Parathyroid adenoma (tissue), 2 donors: ENCODE measurements around the gene ZNF385D.

Source experiments
- H2AFZ ChIP-seq: fragments of 300-600 bp; sonication (generic); one replicate; pipeline ENCODE4 v1.7.0; 2017; ENCODE audit warnings: antibody characterized with exemption, mild to moderate bottlenecking
- H3K27ac ChIP-seq: fragments of 300-600 bp; sonication (generic); one replicate; pipeline ENCODE4 v1.7.0; 2017
- H3K27me3 ChIP-seq: fragments of 300-600 bp; sonication (generic); one replicate; pipeline ENCODE4 v1.7.0; 2017; ENCODE audit warnings: low read length; ENCODE audit not compliant: control insufficient read depth, insufficient read depth
- H3K36me3 ChIP-seq: fragments of 300-600 bp; sonication (generic); one replicate; pipeline ENCODE4 v1.7.0; 2017; ENCODE audit warnings: low read length; ENCODE audit not compliant: control insufficient read depth, insufficient read depth
- H3K4me1 ChIP-seq: fragments of 300-600 bp; sonication (generic); one replicate; pipeline ENCODE4 v1.7.0; 2017; ENCODE audit warnings: control low read depth
- H3K4me2 ChIP-seq: fragments of 300-600 bp; sonication (generic); one replicate; pipeline ENCODE4 v1.7.0; 2017; ENCODE audit warnings: low read length
- H3K4me3 ChIP-seq: fragments of 300-600 bp; sonication (generic); one replicate; pipeline ENCODE4 v1.7.0; 2017; ENCODE audit warnings: low read depth, low read length
- H3K79me2 ChIP-seq: fragments of 300-600 bp; sonication (generic); one replicate; pipeline ENCODE4 v1.7.0; 2017; ENCODE audit warnings: control low read depth
- H3K9ac ChIP-seq: fragments of 300-600 bp; sonication (generic); one replicate; pipeline ENCODE4 v1.7.0; 2017; ENCODE audit warnings: mild to moderate bottlenecking
- H3K9me3 ChIP-seq: fragments of 300-600 bp; sonication (generic); one replicate; pipeline ENCODE4 v1.7.0; 2017; ENCODE audit warnings: low read length; ENCODE audit not compliant: control insufficient read depth
- TF ChIP-seq, protein P1 (sequence below): fragments of 300-600 bp; sonication (generic); IDR thresholded peaks from one replicate; pipeline ENCODE4 v1.7.0; 2017; ENCODE audit warnings: antibody characterized with exemption, mild to moderate bottlenecking
- donor health status: primary hyperparathyroidism.

ZNF385D gene

DNA sequence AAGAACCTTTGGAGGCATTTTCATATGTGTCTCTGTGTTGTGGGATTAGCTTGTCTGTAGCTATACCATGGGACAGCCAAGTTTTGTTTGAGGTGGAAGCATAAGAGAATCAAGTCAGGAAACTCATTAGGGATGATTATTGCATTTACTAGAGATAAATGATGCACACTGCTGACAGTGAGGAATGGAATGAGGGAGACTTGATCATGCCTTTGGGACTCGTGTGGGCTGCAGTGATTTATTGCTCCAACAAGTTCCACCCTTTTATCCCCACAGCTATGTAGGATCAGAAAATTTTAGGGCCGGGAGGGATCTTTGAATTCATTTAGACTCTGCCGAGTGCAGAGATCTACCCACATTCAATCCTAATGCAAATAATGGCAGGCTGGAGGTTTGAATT, 16.3 kb downstream of the ZNF385D start:
- Histone ChIP-seq H3K36me3 (no peaks in the 10 kb centered on the region), H3K27me3 (no peaks in the 10 kb centered on the region), H3K79me2 (no peaks in the 10 kb centered on the region), H3K27ac (no peak overlapping the region), H3K9ac (no peak overlapping the region), H2AFZ (no peak overlapping the region), H3K4me3 (no peak overlapping the region), H3K4me1 (no peaks in the 10 kb centered on the region), H3K4me2 (no peak overlapping the region), H3K9me3 (no peaks in the 10 kb centered on the region)
- TF ChIP-seq, protein P1, sequence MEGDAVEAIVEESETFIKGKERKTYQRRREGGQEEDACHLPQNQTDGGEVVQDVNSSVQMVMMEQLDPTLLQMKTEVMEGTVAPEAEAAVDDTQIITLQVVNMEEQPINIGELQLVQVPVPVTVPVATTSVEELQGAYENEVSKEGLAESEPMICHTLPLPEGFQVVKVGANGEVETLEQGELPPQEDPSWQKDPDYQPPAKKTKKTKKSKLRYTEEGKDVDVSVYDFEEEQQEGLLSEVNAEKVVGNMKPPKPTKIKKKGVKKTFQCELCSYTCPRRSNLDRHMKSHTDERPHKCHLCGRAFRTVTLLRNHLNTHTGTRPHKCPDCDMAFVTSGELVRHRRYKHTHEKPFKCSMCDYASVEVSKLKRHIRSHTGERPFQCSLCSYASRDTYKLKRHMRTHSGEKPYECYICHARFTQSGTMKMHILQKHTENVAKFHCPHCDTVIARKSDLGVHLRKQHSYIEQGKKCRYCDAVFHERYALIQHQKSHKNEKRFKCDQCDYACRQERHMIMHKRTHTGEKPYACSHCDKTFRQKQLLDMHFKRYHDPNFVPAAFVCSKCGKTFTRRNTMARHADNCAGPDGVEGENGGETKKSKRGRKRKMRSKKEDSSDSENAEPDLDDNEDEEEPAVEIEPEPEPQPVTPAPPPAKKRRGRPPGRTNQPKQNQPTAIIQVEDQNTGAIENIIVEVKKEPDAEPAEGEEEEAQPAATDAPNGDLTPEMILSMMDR, result no peak

DNA sequence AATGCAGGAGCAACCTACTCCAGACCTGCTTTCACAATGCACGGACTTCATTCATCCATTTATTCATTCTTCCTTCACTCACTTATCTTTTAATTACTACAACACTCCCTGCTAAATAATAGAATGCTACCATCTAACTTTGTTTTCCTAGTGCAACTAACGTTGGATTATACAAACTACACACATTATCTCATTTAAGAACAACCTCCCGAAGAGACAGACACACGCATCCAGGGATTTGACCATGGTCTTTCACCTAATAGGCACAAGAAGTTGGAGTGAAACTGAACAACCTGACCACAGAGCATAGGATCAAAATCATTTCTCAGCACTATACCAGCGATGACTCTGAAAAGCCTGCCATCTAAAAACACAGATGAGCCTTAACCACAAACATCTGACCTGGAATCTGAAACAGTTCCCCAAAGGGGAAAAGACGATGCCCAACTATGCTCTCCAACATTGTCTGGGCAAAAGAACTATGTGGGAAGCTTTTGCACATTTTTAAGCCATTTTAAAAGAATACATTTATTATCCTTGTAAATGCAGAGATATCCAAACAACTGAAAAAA, 21.0 kb downstream of the ZNF385D start:
- no peaks in the 10 kb centered on the region for H3K27me3 ChIP-seq
- TF ChIP-seq, protein P1, result no peak
- no peak overlapping the region for H3K9ac ChIP-seq
- no peak overlapping the region for H3K27ac ChIP-seq
- no peaks in the 10 kb centered on the region for H3K4me1 ChIP-seq
- H3K9me3 ChIP-seq, result no peaks in the 10 kb centered on the region
- no peak overlapping the region for H2AFZ ChIP-seq
- H3K79me2 ChIP-seq, result no peaks in the 10 kb centered on the region
- H3K4me3 ChIP-seq, result no peak overlapping the region
- no peak overlapping the region for H3K4me2 ChIP-seq
- no peaks in the 10 kb centered on the region for H3K36me3 ChIP-seq

DNA sequence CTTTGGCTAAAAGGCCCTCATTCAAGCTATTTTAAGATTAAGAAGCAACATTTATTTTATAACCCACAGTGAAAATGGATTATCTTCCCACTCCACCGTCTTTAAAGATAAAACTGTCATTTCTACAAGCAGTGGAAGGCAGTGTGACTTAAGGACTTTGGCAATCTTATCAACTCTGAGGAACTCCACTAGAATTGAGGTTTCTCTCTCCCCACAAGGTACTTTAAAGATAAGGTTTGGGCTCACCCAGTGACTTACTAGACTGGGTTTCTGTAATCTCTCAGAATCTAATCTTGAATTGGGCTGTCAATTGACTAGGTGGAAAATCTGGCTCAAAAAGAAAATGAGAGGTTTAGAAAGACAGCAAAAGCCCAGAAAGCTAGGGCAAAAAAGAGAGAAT, 21.7 kb downstream of the ZNF385D start:
- Histone ChIP-seq H3K4me2 (no peak overlapping the region), H3K27ac (no peak overlapping the region), H3K9ac (no peak overlapping the region), H3K27me3 (no peaks in the 10 kb centered on the region), H2AFZ (no peak overlapping the region), H3K9me3 (no peaks in the 10 kb centered on the region), H3K4me1 (no peaks in the 10 kb centered on the region), H3K4me3 (no peak overlapping the region), H3K79me2 (no peaks in the 10 kb centered on the region), H3K36me3 (no peaks in the 10 kb centered on the region)
- TF ChIP-seq, protein P1, result no peak

DNA sequence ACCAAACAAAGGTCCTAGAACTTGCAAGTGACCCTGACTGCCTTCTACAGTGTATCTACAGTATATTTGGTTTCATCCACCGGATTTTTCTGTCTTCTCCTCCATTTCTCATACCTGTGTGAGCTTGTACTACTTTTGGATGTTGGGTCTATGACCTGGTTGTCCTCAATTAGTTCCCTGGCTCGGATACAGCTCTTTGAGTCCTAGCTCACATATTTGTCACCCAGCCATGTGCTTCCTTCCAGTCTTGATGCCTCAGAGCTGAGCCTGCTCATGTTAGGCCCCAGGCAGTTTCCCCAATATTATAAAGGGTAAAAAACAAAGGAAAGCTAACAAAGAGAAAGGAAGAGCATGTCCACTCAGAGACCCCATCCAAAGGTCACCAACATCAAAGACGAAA, 28.2 kb downstream of the ZNF385D start:
- Histone ChIP-seq H3K27ac (no peak overlapping the region), H2AFZ (no peak overlapping the region), H3K36me3 (no peaks in the 10 kb centered on the region), H3K9me3 (no peaks in the 10 kb centered on the region), H3K9ac (no peak overlapping the region), H3K4me3 (no peak overlapping the region), H3K27me3 (no peaks in the 10 kb centered on the region), H3K4me2 (no peak overlapping the region), H3K4me1 (no peaks in the 10 kb centered on the region), H3K79me2 (no peaks in the 10 kb centered on the region)
- TF ChIP-seq, protein P1, result no peak

DNA sequence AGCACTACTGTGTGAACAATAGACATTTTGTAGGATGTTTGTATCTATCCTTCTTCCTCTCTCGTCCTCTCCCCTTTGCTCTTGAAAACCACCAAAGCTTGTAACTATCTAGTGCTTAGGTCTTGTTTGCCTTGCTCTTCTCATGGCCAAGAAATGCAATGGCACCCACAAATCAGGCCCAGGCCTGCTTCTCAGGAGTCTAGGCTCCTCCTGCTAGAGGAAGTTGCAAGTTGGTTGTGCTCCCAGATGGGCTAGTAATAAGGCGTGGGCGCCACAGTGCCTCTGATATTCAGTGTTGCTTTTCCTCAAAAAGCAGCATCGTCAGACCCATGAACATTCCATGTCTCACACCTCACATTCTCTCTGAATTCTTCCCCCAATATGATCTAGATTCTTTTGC, 28.7 kb downstream of the ZNF385D start:
- no peaks in the 10 kb centered on the region for H3K4me1 ChIP-seq
- H3K27me3 ChIP-seq, result no peaks in the 10 kb centered on the region
- H3K4me2 ChIP-seq, result no peak overlapping the region
- no peaks in the 10 kb centered on the region for H3K79me2 ChIP-seq
- H3K27ac ChIP-seq, result no peak overlapping the region
- no peak overlapping the region for H3K9ac ChIP-seq
- H3K9me3 ChIP-seq, result no peaks in the 10 kb centered on the region
- H2AFZ ChIP-seq, result no peak overlapping the region
- no peaks in the 10 kb centered on the region for H3K36me3 ChIP-seq
- no peak overlapping the region for H3K4me3 ChIP-seq
- TF ChIP-seq, protein P1, result no peak
